Activated CD4-positive, alpha-beta memory T cell treated with anti-CD3 and anti-CD28 coated beads for 36 hours (primary cell): ENCODE measurements around the gene LHFPL3. TPM values are rescaled to one million over a fixed set of nuclear protein-coding genes. Genes with fewer than 3 reads are reported as not detected.

Experiments
- CTCF ChIA-PET: fragments of 350-600 bp; sonication (Branson Sonifier 250); formaldehyde crosslinking; loops from one replicate; lab custom pipeline; 2021; ENCODE audit warnings: antibody characterized with exemption, inconsistent platforms; lab: Charles Lee
- POLR2A ChIA-PET: fragments of 350-600 bp; sonication (Branson Sonifier 250); formaldehyde crosslinking; loops from one replicate; lab custom pipeline; 2021; ENCODE audit warnings: antibody characterized with exemption; lab: Charles Lee
- DNase-seq: peaks from one replicate; pipeline ENCODE4 v3.0.0-alpha.2; 2020
- H3K27ac Mint-ChIP-seq: one replicate; pipeline ENCODE4 v1.8.0; 2021; ENCODE audit warnings: mixed read lengths
- H3K27me3 Mint-ChIP-seq: one replicate; pipeline ENCODE4 v1.8.0; 2021; ENCODE audit warnings: mixed read lengths
- H3K36me3 Mint-ChIP-seq: one replicate; pipeline ENCODE4 v1.8.0; 2021; ENCODE audit warnings: mixed read lengths
- H3K4me1 Mint-ChIP-seq: one replicate; pipeline ENCODE4 v1.8.0; 2021; ENCODE audit warnings: low read depth, mixed read lengths
- H3K4me3 Mint-ChIP-seq: one replicate; pipeline ENCODE4 v1.8.0; 2021; ENCODE audit warnings: mild to moderate bottlenecking, mixed read lengths
- H3K9me3 Mint-ChIP-seq: one replicate; pipeline ENCODE4 v1.8.0; 2021; ENCODE audit warnings: mixed read lengths
- intact Hi-C: fragments of 100-400 bp; cut with micrococcal nuclease; formaldehyde crosslinking; loops from one replicate; pipeline ENCODE4 v1.15.1; 2023
- total RNA-seq, 2 experiments: library from RNA; stranded (reverse); gene quantifications; one replicate each; pipeline ENCODE4 v1.2.3, GENCODE V29; 2021

Gene LHFPL3
- total RNA-seq, 2 experiments from 2014 or later = not detected

GRCh38 chr7:104642560-104642959, 314.2 kb downstream of the LHFPL3 start:
- no peak overlapping the region for H3K27ac Mint-ChIP-seq
- no peak overlapping the region for H3K4me3 Mint-ChIP-seq
- intact Hi-C loops = loop anchor here (5.0 kb wide), 1 partner anchor 275 kb away; no protein-coding TSS in a partner anchor
- H3K27me3 Mint-ChIP-seq = peaks cover 13% of the 10 kb centered on the region
- POLR2A ChIA-PET = no interaction called here
- no peak for DNase-seq
- no peaks in the 10 kb centered on the region for H3K9me3 Mint-ChIP-seq
- CTCF ChIA-PET = interaction anchor here (2.0 kb wide), 1 partner anchor 9 kb away, joined by 6 read pairs; no protein-coding TSS in a partner anchor
- no peaks in the 10 kb centered on the region for H3K4me1 Mint-ChIP-seq
- H3K36me3 Mint-ChIP-seq = no peaks in the 10 kb centered on the region

GRCh38 chr7:104643587-104644217, 315.3 kb downstream of the LHFPL3 start:
- Mint-ChIP-seq H3K27me3 (peaks cover 14% of the 10 kb centered on the region), H3K9me3 (no peaks in the 10 kb centered on the region), H3K36me3 (no peaks in the 10 kb centered on the region), H3K4me3 (no peak overlapping the region), H3K4me1 (no peaks in the 10 kb centered on the region), H3K27ac (no peak overlapping the region)
- ChIA-PET CTCF (interaction anchor here (0.7 to 2.0 kb wide), 6 partner anchors 10 to 412 kb away, joined by 3 to 6 read pairs (median 4); no protein-coding TSS in a partner anchor), POLR2A (no interaction called here)
- no peak for DNase-seq
- intact Hi-C loops = loop anchor here (5.0 kb wide), 1 partner anchor 274 kb away; no protein-coding TSS in a partner anchor

- ChIA-PET POLR2A (no interaction called here), CTCF (interaction anchor here (1.4 kb wide), 1 partner anchor 9 kb away, joined by 3 read pairs; no protein-coding TSS in a partner anchor)
- H3K27me3 Mint-ChIP-seq = peaks cover 2% of the 10 kb centered on the region
- no peak for DNase-seq
- H3K4me3 Mint-ChIP-seq = no peak overlapping the region
- no peaks in the 10 kb centered on the region for H3K9me3 Mint-ChIP-seq
- no peaks in the 10 kb centered on the region for H3K36me3 Mint-ChIP-seq
- intact Hi-C loops = no loop called here
- H3K27ac Mint-ChIP-seq = no peak overlapping the region
- H3K4me1 Mint-ChIP-seq = no peaks in the 10 kb centered on the region
Observed at GRCh38 chr7:104650991-104651640, 322.7 kb downstream of the LHFPL3 start.

DNA sequence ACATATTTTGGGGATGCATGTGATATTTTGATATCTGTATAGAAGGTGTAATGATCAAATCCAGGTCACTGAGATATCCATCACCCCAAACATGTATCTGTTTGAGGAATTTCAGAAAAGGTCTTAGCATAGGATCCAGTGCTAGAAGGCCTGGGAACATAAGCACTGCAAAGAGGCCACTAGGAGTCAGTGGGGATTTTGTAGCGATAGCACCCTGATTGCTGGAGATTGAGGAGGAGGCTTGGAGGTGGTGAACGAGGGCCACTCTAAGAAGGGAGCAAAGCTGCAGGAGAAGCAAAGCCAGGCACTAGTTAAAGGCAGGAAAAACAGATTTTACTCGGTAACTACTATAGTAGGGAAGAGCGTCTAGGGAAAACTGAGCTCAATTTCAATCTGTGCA, 324.0 kb downstream of the LHFPL3 start:
- Mint-ChIP-seq H3K9me3 (no peaks in the 10 kb centered on the region), H3K4me3 (no peak overlapping the region), H3K4me1 (no peaks in the 10 kb centered on the region), H3K36me3 (no peaks in the 10 kb centered on the region), H3K27ac (no peak overlapping the region), H3K27me3 (peaks cover 2% of the 10 kb centered on the region)
- intact Hi-C loops = no loop called here
- no peak for DNase-seq
- POLR2A ChIA-PET = no interaction called here
- CTCF ChIA-PET = interaction anchor here (0.6 kb wide), 1 partner anchor 313 kb away, joined by 4 read pairs; no protein-coding TSS in a partner anchor

DNA sequence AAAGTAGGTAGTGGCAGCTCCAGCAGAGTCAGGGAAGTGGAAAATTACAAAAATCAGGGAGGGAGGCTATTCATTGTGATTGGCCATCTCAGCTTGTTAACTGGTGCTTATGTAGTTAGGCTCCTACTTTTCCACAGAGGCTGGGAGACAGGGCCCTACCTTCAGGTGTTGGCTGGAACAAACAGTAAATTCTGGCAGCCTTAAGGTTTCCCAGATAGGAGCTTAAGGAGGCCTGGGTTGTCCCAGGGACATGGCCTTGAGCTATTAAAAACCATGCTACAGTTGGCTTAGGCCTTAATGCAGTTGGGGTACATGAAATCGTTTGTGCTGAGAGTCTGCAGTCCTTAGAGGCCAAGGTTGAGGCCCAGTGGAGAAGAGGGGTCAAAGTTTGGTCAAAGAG, 324.5 kb downstream of the LHFPL3 start:
- H3K4me1 Mint-ChIP-seq = no peaks in the 10 kb centered on the region
- H3K4me3 Mint-ChIP-seq = no peak overlapping the region
- no peaks in the 10 kb centered on the region for H3K9me3 Mint-ChIP-seq
- H3K27ac Mint-ChIP-seq = no peak overlapping the region
- POLR2A ChIA-PET = no interaction called here
- CTCF ChIA-PET = no interaction called here
- intact Hi-C loops = no loop called here
- no peaks in the 10 kb centered on the region for H3K36me3 Mint-ChIP-seq
- peaks cover 2% of the 10 kb centered on the region for H3K27me3 Mint-ChIP-seq
- no peak for DNase-seq

DNA sequence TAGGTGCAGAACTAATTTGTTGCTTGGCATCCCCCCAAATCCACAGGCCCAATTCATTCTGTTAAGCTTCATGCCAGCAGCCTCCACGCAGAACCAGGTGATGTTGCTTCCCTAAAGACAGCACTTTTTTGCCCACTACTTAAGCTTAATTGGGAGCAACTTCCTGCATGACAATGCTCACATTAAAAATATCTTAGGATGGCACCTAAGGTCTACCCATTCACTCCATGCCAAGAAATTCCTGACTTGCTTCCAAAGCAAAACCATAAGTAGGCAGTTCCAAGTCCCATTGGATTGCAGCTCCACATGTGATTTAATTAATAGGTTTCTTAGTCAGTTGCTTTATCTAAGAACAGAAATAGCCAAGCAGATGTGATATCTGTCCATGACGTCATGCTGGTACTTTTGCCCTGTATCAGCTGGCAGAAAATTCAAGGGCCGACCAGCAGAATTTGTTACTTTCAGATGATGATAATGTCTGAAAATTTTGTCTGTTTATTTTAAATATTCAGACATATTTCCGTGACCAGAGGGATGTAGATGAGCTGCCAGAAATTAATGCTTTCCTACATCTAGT, 325.5 kb downstream of the LHFPL3 start:
- Mint-ChIP-seq H3K36me3 (no peaks in the 10 kb centered on the region), H3K9me3 (no peaks in the 10 kb centered on the region), H3K4me3 (no peak overlapping the region), H3K27me3 (no peaks in the 10 kb centered on the region), H3K27ac (no peak overlapping the region), H3K4me1 (no peaks in the 10 kb centered on the region)
- intact Hi-C loops = no loop called here
- DNase-seq = no peak
- ChIA-PET POLR2A (no interaction called here), CTCF (interaction anchor here (1.5 kb wide), 1 partner anchor 422 kb away, joined by 4 read pairs; no protein-coding TSS in a partner anchor)

GRCh38 chr7:104655592-104655991, 327.2 kb downstream of the LHFPL3 start:
- no peaks in the 10 kb centered on the region for H3K9me3 Mint-ChIP-seq
- CTCF ChIA-PET = interaction anchor here (1.5 kb wide), 1 partner anchor 424 kb away, joined by 4 read pairs; no protein-coding TSS in a partner anchor

GRCh38 chr7:104656467-104656866, 328.1 kb downstream of the LHFPL3 start:
- Mint-ChIP-seq H3K27me3 (no peaks in the 10 kb centered on the region), H3K9me3 (no peaks in the 10 kb centered on the region), H3K4me3 (no peak overlapping the region), H3K36me3 (no peaks in the 10 kb centered on the region), H3K4me1 (no peaks in the 10 kb centered on the region), H3K27ac (no peak overlapping the region)
- ChIA-PET CTCF (interaction anchor here (1.5 kb wide), 1 partner anchor 13 kb away, joined by 4 read pairs; no protein-coding TSS in a partner anchor), POLR2A (no interaction called here)
- DNase-seq = no peak
- intact Hi-C loops = no loop called here

More at GRCh38 chr7:104655592-104655991, 327.2 kb downstream of the LHFPL3 start:
- intact Hi-C loops = no loop called here
- H3K4me1 Mint-ChIP-seq = no peaks in the 10 kb centered on the region
- no peak for DNase-seq
- H3K4me3 Mint-ChIP-seq = no peak overlapping the region
- H3K27ac Mint-ChIP-seq = no peak overlapping the region
- H3K36me3 Mint-ChIP-seq = no peaks in the 10 kb centered on the region
- POLR2A ChIA-PET = no interaction called here
- H3K27me3 Mint-ChIP-seq = no peaks in the 10 kb centered on the region

- intact Hi-C loops = no loop called here
- Mint-ChIP-seq H3K4me1 (no peaks in the 10 kb centered on the region), H3K27ac (no peak overlapping the region), H3K4me3 (no peak overlapping the region), H3K27me3 (no peaks in the 10 kb centered on the region), H3K36me3 (no peaks in the 10 kb centered on the region), H3K9me3 (no peaks in the 10 kb centered on the region)
- no peak for DNase-seq
- ChIA-PET CTCF (interaction anchor here (1.5 kb wide), 1 partner anchor 13 kb away, joined by 4 read pairs; no protein-coding TSS in a partner anchor), POLR2A (no interaction called here)
Observed at GRCh38 chr7:104657134-104657533, 328.7 kb downstream of the LHFPL3 start.

- Mint-ChIP-seq H3K4me1 (no peaks in the 10 kb centered on the region), H3K27me3 (no peaks in the 10 kb centered on the region), H3K4me3 (no peak overlapping the region), H3K9me3 (no peaks in the 10 kb centered on the region), H3K27ac (no peak overlapping the region), H3K36me3 (no peaks in the 10 kb centered on the region)
- intact Hi-C loops = no loop called here
- CTCF ChIA-PET = no interaction called here
- POLR2A ChIA-PET = no interaction called here
- no peak for DNase-seq
Observed at GRCh38 chr7:104661575-104661974, 333.2 kb downstream of the LHFPL3 start.

- H3K27me3 Mint-ChIP-seq = no peaks in the 10 kb centered on the region
- ChIA-PET POLR2A (no interaction called here), CTCF (interaction anchor here (0.8 kb wide), 1 partner anchor 95 kb away, joined by 4 read pairs; no protein-coding TSS in a partner anchor)
- H3K27ac Mint-ChIP-seq = no peak overlapping the region
- H3K36me3 Mint-ChIP-seq = no peaks in the 10 kb centered on the region
- H3K4me3 Mint-ChIP-seq = no peak overlapping the region
- no peaks in the 10 kb centered on the region for H3K4me1 Mint-ChIP-seq
- DNase-seq = no peak
- H3K9me3 Mint-ChIP-seq = no peaks in the 10 kb centered on the region
- intact Hi-C loops = no loop called here
Observed at GRCh38 chr7:104664648-104665047, 336.2 kb downstream of the LHFPL3 start.

- intact Hi-C loops = no loop called here
- POLR2A ChIA-PET = no interaction called here
- H3K36me3 Mint-ChIP-seq = no peaks in the 10 kb centered on the region
- H3K27me3 Mint-ChIP-seq = peaks cover 3% of the 10 kb centered on the region
- CTCF ChIA-PET = no interaction called here
- no peaks in the 10 kb centered on the region for H3K4me1 Mint-ChIP-seq
- DNase-seq = no peak
- H3K9me3 Mint-ChIP-seq = no peaks in the 10 kb centered on the region
- H3K4me3 Mint-ChIP-seq = no peak overlapping the region
- no peak overlapping the region for H3K27ac Mint-ChIP-seq
Observed at GRCh38 chr7:104677587-104677986, 349.2 kb downstream of the LHFPL3 start.
